Cardiac muscle cell (in vitro differentiated cells and primary cell): Measurements from ENCODE around the gene GAB1. TPM values are rescaled to one million over a fixed set of nuclear protein-coding genes. Genes with fewer than 3 reads are reported as not detected.

Experiments
- DNase-seq, 2 donors: peaks; one replicate each; pipeline versions ENCODE4 v3.0.0 to v3.0.0-alpha.2; 2010 to 2017; ENCODE audit warnings: low read depth in 1 of 2, low spot score in 1 of 2
- H3K27ac ChIP-seq: fragments of 200-600 bp; sonication (generic); 2 replicates; pipeline ENCODE4 v1.5.1; 2016
- H3K27me3 ChIP-seq: fragments of 200-600 bp; sonication (generic); 2 replicates; pipeline ENCODE4 v1.6.0; 2016; ENCODE audit warnings: control low read depth
- H3K36me3 ChIP-seq: fragments of 200-600 bp; sonication (generic); 2 replicates; pipeline ENCODE4 v1.5.1; 2016; ENCODE audit warnings: control low read depth
- H3K4me1 ChIP-seq: fragments of 200-600 bp; sonication (generic); 2 replicates; pipeline ENCODE4 v1.8.1; 2017; ENCODE audit warnings: low read depth, mild to moderate bottlenecking, mixed run types
- H3K4me3 ChIP-seq: fragments of 200-600 bp; sonication (generic); 2 replicates; pipeline ENCODE4 v1.5.1; 2016; ENCODE audit warnings: mild to moderate bottlenecking
- H3K9me3 ChIP-seq: fragments of 200-600 bp; sonication (generic); 2 replicates; pipeline ENCODE4 v1.5.1; 2017; ENCODE audit warnings: low read depth, mild to moderate bottlenecking, control low read depth
- polyA plus RNA-seq: library from polyadenylated mRNA; unstranded; fragments of >200 nt; fragmentation: Nextera tagmentation; extraction: Ambion mirVana; gene quantifications from 2 replicates; pipeline ENCODE4 v1.2.1, GENCODE V29; 2016
- total RNA-seq: library from RNA; depleted of rRNA; stranded (reverse); fragments of >200 nt; gene quantifications from 2 replicates; pipeline ENCODE4 v1.2.3, GENCODE V29; 2016
- TF ChIP-seq, protein P1 (sequence below): IDR thresholded peaks from 2 replicates; pipeline ENCODE4 v1.5.1; 2012; ENCODE audit warnings: low read depth, mild to moderate bottlenecking, low read length

GAB1 gene
- total and polyA plus RNA-seq, 2 experiments from 2014 or later = 11.9 to 63.9 TPM

DNA sequence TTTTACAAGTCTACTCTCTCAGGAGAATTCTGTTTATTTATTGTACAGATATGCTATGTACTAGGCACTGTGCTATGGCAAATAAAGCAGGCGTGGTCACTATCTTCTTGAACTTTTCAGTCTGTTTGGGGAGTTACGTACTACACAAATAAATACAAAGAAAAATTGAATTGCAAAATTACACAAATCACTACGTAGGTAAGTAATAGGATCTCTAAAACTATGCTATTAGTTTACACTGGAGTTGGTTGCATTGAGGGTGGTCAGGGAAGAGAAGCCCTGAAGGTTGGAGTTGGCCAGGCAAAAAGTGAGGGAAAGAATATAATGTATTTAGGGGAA, 75.7 kb downstream of the GAB1 start:
- DNase-seq = no peak
- peaks cover 15% of the 10 kb centered on the region for H3K36me3 ChIP-seq

GRCh38 chr4:143417679-143418403, 81.2 kb downstream of the GAB1 start:
- Histone ChIP-seq H3K4me3 (no peak overlapping the region), H3K27ac (no peak overlapping the region), H3K36me3 (peaks cover 19% of the 10 kb centered on the region), H3K27me3 (no peaks in the 10 kb centered on the region), H3K4me1 (no peaks in the 10 kb centered on the region), H3K9me3 (no peaks in the 10 kb centered on the region)
- no peak for DNase-seq
- TF ChIP-seq, protein P1, sequence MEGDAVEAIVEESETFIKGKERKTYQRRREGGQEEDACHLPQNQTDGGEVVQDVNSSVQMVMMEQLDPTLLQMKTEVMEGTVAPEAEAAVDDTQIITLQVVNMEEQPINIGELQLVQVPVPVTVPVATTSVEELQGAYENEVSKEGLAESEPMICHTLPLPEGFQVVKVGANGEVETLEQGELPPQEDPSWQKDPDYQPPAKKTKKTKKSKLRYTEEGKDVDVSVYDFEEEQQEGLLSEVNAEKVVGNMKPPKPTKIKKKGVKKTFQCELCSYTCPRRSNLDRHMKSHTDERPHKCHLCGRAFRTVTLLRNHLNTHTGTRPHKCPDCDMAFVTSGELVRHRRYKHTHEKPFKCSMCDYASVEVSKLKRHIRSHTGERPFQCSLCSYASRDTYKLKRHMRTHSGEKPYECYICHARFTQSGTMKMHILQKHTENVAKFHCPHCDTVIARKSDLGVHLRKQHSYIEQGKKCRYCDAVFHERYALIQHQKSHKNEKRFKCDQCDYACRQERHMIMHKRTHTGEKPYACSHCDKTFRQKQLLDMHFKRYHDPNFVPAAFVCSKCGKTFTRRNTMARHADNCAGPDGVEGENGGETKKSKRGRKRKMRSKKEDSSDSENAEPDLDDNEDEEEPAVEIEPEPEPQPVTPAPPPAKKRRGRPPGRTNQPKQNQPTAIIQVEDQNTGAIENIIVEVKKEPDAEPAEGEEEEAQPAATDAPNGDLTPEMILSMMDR = no peak

More for the DNA sequence above, 75.7 kb downstream of the GAB1 start:
- Histone ChIP-seq H3K27me3 (no peaks in the 10 kb centered on the region), H3K9me3 (no peaks in the 10 kb centered on the region), H3K4me1 (peaks cover 9% of the 10 kb centered on the region), H3K27ac (no peak overlapping the region), H3K4me3 (no peak overlapping the region)
- TF ChIP-seq, protein P1 = no peak

GRCh38 chr4:143420227-143420626, 83.6 kb downstream of the GAB1 start:
- Histone ChIP-seq H3K27ac (no peak overlapping the region), H3K27me3 (no peaks in the 10 kb centered on the region), H3K9me3 (no peaks in the 10 kb centered on the region), H3K36me3 (peaks cover 19% of the 10 kb centered on the region), H3K4me1 (no peaks in the 10 kb centered on the region), H3K4me3 (no peak overlapping the region)
- DNase-seq = no peak
- TF ChIP-seq, protein P1 = no peak

GRCh38 chr4:143421609-143422008, 84.9 kb downstream of the GAB1 start:
- Histone ChIP-seq H3K36me3 (peaks cover 7% of the 10 kb centered on the region), H3K4me1 (no peaks in the 10 kb centered on the region), H3K27me3 (no peaks in the 10 kb centered on the region), H3K27ac (no peak overlapping the region), H3K4me3 (no peak overlapping the region), H3K9me3 (no peaks in the 10 kb centered on the region)
- TF ChIP-seq, protein P1 = no peak
- no peak for DNase-seq

DNA sequence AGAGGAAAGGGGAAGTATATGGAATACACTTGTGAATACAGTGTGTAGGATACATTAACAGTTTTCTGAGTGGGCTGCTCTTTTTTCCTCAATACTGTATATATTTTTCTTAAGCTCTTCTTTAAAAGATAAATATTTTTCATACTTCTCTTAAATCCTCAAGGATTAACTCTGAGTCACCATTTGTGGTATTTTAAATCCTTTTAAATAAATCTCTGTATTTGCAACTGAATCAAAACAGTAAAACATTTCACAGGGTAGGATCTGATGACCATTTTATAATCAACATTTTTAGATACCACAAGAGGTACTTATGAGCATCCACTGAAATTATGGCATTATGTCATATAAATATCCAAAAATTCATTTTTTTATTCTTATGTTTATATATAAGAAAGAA, 87.6 kb downstream of the GAB1 start:
- Histone ChIP-seq H3K9me3 (no peaks in the 10 kb centered on the region), H3K27ac (no peak overlapping the region), H3K36me3 (no peaks in the 10 kb centered on the region), H3K4me3 (no peak overlapping the region), H3K4me1 (no peaks in the 10 kb centered on the region), H3K27me3 (no peaks in the 10 kb centered on the region)
- DNase-seq = no peak
- TF ChIP-seq, protein P1 = no peak
